ENCODE results near the gene NADK.
"Not testable (repeated sequence)": the region's sequence is repeated elsewhere in the genome, so short reads cannot be mapped to it uniquely, and the experiment has no call there.

Gene NADK

DNA sequence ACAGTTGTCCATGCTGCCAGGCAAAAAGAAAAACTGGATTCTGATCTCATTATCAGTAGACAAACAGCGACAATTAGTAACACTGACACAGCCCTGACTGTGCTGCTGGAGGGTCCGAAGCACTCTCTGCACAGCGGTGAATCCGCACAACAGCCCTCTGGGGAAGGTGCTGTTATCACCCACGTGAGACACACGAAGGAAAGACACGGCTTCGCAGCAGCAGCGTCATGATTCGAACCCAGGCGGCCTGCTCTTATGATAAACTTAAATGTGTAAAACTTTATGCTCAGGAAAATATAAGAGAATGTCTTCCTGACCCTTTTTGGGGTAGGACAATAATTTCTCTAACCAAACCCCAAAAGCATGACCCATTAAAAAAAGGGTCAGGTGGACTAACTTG lies 35.7 kb downstream of the NADK start:
- FAIRE-seq: not testable (repeated sequence)

GRCh38 chr1:1741013-1741412 lies 37.3 kb downstream of the NADK start:
- FAIRE-seq: not testable (repeated sequence)

DNA sequence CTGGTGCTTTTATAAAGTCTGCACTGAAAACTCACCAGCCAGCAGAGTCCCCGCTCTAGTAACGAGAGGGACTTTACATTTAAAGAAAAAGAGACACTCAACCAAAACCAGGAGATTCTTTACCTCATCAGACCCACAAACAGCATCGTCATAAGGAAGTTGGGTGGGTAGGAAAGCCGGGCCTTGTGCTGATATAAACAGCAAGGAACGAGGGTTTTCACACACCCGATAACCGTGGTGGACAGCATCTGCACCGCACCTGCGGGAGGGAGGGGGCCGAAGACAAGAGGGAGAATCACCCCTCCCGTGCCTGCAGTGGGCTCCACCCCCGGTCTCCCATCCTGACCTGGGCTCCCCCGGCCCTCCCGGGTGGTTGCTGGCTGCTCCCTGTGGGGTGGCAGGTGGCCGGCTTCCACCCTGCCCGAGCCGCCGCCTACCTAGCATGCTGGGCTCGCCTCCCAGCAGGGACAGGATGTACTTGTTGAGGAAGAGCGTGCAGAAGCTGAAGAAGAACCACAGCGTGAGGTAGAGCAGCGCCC lies 39.4 kb downstream of the NADK start:
- not testable (repeated sequence) for FAIRE-seq

GRCh38 chr1:1737675-1738590 lies 40.3 kb downstream of the NADK start:
- not testable (repeated sequence) for FAIRE-seq

GRCh38 chr1:1732381-1732780 lies 45.9 kb downstream of the NADK start:
- no peak for FAIRE-seq

DNA sequence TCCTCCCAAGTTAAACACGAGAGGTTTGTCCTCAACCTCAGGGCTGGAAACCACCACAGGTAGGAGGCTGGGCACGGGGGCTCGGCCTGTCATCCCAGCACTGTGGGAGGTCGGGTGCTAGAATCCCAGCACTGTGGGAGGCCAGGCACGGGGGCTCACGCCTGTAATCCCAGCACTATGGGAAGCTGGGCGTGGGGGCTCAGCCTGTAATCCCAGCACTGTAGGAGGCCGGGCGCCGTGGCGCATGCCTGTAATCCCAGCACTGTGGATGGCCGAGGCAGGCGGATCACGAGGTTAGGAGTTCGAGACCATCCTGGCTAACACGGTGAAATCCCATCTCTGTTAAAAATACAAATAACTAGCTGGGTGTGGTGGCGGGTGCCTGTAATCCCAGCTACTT lies 47.4 kb downstream of the NADK start:
- no peak for FAIRE-seq

GRCh38 chr1:1730230-1730629 lies 48.0 kb downstream of the NADK start:
- FAIRE-seq: not testable (repeated sequence)

- FAIRE-seq: not testable (repeated sequence)
These were observed 49.0 kb downstream of the NADK start for GRCh38 chr1:1729116-1729816.

GRCh38 chr1:1728308-1729005 lies 49.8 kb downstream of the NADK start:
- not testable (repeated sequence) for FAIRE-seq

DNA sequence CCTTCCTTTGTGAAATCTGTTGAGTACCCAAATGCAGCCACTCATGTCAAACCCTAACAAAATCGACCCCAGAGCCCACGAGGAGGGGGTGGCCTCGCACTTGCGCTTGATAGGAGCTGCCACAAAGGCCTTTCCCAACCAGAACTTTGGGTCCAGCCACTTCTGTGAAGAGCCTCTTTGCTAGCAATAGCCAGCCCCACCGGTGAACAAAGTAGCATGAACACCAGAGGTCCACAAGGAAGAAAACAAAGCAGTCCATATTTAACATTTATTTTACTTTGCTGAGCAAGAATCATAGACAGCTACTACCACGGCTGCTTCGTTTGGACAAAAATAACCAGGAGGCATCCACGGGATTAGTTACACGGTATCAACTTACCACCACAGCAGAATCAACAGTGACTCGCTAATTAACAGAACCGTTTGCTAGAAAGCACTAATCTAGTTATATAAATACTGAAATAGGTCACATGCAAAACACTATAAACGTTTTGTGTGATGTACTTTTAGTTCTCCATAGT lies 51.1 kb downstream of the NADK start:
- not testable (repeated sequence) for FAIRE-seq

DNA sequence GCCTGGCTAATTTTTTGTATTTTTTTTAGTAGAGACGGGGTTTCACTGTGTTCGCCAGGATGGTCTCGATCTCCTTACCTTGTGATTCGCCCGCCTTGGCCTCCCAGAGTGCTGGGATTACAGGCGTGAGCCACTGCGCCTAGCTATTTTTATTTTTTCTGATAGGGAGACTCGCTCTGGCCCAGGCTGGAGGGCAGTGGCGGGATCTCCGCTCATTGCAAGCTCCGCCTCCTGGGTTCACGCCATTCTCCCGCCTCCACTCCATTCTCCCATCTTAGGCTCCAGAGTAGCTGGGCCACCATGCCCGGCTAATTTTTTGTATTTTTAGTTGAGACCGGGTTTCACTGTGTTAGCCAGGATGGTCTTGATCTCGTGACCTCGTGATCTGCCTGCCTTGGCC lies 52.2 kb downstream of the NADK start:
- FAIRE-seq: not testable (repeated sequence)

- peak; percentile 97 for FAIRE-seq
These were observed 54.0 kb downstream of the NADK start, which contains the start of gene CDK11A for GRCh38 chr1:1724035-1724864. TSS of gene CDK11A (minus strand) at chr1:1724357. CDS start at chr1:1722818, 1,539 bp downstream.

DNA sequence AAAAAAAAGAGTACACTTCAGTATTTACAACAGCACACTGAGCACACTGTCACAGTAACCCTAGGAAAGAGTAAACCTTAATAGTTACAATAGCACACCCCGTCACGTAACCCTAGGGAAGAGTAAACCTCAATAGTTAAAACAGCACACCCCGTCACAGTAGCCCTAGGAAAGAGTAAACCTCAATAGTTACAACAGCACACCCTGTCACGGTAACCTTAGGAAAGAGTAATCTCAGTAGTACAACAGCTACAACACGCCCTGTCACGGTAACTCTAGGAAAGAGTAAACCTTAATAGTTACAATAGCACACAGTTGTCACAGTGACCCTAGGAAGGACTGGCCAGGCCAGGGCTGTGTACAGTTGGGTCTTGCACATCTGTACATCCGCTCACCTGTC lies 57.1 kb downstream of the NADK start:
- FAIRE-seq: no peak

DNA sequence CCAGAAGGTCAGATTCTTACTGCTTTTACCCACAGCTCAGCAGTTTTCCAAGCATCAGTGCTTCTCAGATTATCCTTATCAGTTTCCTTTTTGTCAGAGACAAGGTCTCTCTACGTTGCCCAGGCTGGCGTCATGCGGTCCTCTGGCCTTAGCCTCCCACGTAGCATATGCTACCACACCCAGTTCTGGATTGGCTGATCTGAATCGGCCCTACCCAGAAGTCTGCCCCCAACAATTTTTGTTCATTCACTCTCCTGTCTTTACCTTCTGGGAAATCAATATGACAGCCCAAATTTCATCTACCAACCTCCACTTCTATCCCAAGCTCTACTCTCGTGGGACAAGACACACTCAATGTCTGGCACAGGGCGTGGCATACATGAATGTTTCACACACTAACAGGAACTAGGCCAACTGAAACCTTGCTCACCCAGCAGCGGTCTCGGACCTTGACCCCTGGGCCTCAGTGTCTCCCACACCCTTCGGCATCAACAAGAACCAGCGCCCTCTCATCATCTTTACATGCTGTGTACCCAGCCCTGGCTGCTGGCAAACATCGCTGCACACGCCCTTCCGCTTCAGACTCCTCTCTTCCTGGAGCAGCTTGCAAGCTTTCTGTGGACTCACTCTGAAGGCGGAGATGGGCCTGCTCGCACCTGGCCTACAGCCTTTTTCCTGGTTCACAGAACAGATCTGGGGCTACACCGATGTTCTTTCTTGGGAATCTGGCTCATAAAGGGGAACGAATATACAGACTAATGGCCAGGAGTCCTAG lies 63.0 kb downstream of the NADK start:
- FAIRE-seq: not testable (repeated sequence)

DNA sequence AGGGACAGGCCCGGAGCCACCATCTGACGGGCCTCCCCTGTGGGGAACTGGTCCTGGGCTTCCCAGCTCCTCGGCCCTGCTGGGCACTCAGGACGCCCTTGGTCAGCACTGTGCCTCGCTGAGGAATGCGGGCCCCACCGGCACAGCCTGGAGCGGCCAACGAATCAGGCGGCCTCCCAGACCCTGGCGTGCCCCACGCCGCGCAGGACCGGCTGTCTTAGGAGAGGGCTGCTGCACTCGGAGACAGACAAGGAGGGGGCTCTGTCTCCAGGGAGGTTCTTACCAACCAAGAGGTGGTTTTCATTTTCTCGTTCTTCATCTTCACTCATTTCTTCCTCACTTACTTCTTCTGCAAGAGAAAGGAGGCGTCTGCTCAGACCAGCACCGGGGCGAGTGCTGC lies 70.4 kb downstream of the NADK start:
- not testable (repeated sequence) for FAIRE-seq

GRCh38 chr1:1707241-1707640 lies 71.0 kb downstream of the NADK start:
- not testable (repeated sequence) for FAIRE-seq

DNA sequence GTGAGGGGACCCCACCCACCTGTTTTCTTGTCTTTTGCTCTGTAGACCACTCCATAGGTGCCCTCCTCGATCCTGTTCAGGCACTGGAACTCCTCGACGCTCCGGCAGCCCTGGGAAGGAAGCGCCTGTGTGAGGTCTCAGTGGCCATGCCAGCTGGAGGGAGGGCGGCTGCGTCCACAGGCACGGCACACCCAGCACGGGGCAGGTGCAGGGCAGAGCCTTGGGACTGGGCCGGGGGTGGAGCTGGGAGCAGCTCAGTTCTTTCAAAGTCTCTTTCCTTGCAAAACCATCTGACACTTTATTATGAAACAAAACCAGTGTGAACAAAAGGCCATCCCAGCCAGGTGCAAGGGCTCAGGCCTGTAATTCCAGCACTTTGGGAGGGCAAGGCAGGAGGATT lies 72.6 kb downstream of the NADK start:
- not testable (repeated sequence) for FAIRE-seq

DNA sequence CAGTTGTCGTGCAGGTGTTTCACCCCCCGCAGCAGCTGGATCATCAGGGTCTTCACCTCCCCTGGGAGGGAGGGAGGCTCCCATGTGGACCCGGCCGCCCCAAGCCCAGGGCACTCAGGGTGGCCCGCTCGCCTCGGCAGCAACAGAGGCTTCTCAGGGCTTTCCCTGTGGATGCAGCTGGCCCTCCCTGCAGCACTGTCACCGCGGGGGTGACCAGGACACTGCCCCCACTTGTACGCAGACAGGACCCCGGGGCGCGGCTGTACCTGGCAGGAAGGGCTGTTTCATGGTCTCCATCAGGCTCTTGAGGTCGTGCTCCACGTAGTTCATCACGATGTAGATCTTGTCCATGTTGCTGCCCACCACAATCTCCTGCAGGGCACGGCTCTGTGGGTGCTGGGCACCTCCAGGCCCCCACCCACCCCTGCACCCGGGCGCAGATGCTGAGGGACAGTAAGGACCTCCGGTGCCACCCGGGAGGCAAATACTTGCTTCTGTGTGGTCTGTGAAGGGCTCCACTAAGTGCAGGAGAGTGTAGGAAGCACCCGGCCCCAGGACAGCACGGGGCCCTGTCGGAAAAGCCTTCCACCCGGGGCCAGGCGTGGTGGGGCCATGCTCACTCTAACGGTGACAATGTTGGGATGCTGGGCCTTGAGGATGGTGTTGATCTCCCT lies 73.8 kb downstream of the NADK start:
- FAIRE-seq: not testable (repeated sequence)

DNA sequence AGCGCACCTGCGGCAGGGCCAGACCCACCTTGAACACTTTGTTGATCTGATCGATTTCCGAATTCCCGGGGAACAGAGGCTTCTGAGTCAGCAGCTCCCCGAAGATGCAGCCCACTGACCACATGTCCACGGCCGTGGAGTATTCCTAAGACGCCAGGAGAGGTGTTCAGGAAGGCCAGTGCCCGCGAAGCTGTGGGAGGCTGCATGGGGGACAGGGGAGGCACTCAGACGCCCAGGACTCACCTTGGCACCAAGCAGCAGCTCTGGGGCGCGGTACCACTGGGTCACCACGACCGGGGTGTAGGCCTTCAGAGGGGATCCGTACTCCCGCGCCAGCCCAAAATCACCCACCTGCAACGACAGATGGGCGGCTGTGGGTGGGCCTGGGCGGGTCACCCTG lies 74.5 kb downstream of the NADK start:
- no peak for FAIRE-seq

DNA sequence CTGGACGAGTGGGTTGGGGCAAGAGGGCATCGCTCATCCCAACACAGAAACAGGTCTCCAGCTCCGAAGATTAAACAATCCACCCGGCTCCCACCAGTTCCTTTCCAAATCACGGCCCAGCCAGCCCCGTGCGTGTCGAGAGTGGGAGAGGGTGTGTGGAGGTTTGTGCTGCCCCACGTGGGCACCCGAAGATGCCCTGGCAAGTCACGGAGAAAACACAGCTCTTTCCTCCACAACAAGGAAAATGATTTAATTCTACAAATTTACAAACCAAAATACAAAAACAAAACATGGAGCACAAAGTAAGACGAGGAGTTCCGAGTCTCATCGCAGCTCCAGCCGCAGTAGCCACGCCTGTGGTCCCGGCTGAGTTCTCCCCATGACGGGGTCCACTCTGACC lies 75.8 kb downstream of the NADK start:
- FAIRE-seq: not testable (repeated sequence)

Data from G401.6 (cell line).